SK-N-SH treated with all-trans-retinoic acid at 6 μM for 48 hours (cell line): ENCODE results near the gene ZBTB46.

Source experiments
- ATAC-seq: fragments of 200-7000 bp; cut with Tn5 transposase; 3 replicates; pipeline ENCODE4 v1.9.1; 2020; ENCODE audit warnings: mild to moderate bottlenecking, moderate library complexity
- BACH2 ChIP-seq: fragments of 250-450 bp; sonication (Bioruptor Pico); IDR thresholded peaks from 2 replicates; pipeline ENCODE4 v1.9.0; 2021; ENCODE audit warnings: mild to moderate bottlenecking, borderline replicate concordance
- CREB5 ChIP-seq: fragments of 250-450 bp; sonication (Bioruptor Pico); IDR thresholded peaks from 2 replicates; pipeline ENCODE4 v1.5.1; 2020; ENCODE audit warnings: low read depth, mild to moderate bottlenecking, moderate library complexity
- CSDC2 ChIP-seq: fragments of 250-450 bp; sonication (Bioruptor Pico); IDR thresholded peaks from 2 replicates; pipeline ENCODE4 v1.5.0; 2020; ENCODE audit warnings: mild to moderate bottlenecking, moderate library complexity
- CSRNP3 ChIP-seq: fragments of 250-450 bp; sonication (Bioruptor Pico); IDR thresholded peaks from 2 replicates; pipeline ENCODE4 v1.5.1; 2021; ENCODE audit warnings: mild to moderate bottlenecking, moderate library complexity
- ESRRG ChIP-seq: fragments of 250-450 bp; sonication (Bioruptor Pico); IDR thresholded peaks from 2 replicates; pipeline ENCODE4 v1.6.1; 2021; ENCODE audit warnings: mild to moderate bottlenecking
- GLIS3 ChIP-seq: fragments of 250-450 bp; sonication (Bioruptor Pico); IDR thresholded peaks from 2 replicates; pipeline ENCODE4 v1.5.0; 2020; ENCODE audit warnings: mild to moderate bottlenecking, moderate library complexity
- ISL1 ChIP-seq: fragments of 250-450 bp; sonication (Bioruptor Pico); IDR thresholded peaks from 2 replicates; pipeline ENCODE4 v2.1.2; 2022; ENCODE audit warnings: mild to moderate bottlenecking, moderate library complexity
- OSR1 ChIP-seq: fragments of 250-450 bp; sonication (Bioruptor Pico); IDR thresholded peaks from 2 replicates; pipeline ENCODE4 v1.8.0; 2022; ENCODE audit warnings: moderate library complexity, mild to moderate bottlenecking, inconsistent platforms
- PATZ1 ChIP-seq: fragments of 250-450 bp; sonication (Bioruptor Pico); IDR thresholded peaks from 2 replicates; pipeline ENCODE4 v1.8.0; 2020; ENCODE audit warnings: mild to moderate bottlenecking, moderate library complexity, borderline replicate concordance
- POU6F1 ChIP-seq: fragments of 250-450 bp; sonication (Bioruptor Pico); IDR thresholded peaks from 2 replicates; pipeline ENCODE4 v1.8.0; 2021; ENCODE audit warnings: low read depth, mild to moderate bottlenecking, moderate library complexity, borderline replicate concordance
- PPARA ChIP-seq: fragments of 250-450 bp; sonication (Bioruptor Pico); IDR thresholded peaks from 2 replicates; pipeline ENCODE4 v1.5.0; 2020; ENCODE audit warnings: mild to moderate bottlenecking, borderline replicate concordance
- RARB ChIP-seq: fragments of 250-450 bp; sonication (Bioruptor Pico); IDR thresholded peaks from 2 replicates; pipeline ENCODE4 v1.8.0; 2021; ENCODE audit warnings: mild to moderate bottlenecking, moderate library complexity
- SNAI2 ChIP-seq: fragments of 250-450 bp; sonication (Bioruptor Pico); IDR thresholded peaks from 2 replicates; pipeline ENCODE4 v1.5.0; 2020; ENCODE audit warnings: mild to moderate bottlenecking, moderate library complexity
- TCF4 ChIP-seq: fragments of 250-450 bp; sonication (Bioruptor Pico); IDR thresholded peaks from 2 replicates; pipeline ENCODE4 v1.8.0; 2021; ENCODE audit warnings: mild to moderate bottlenecking, moderate library complexity, borderline replicate concordance
- TOX ChIP-seq: fragments of 250-450 bp; sonication (Bioruptor Pico); IDR thresholded peaks from 2 replicates; pipeline ENCODE4 v1.8.0; 2021; ENCODE audit warnings: mild to moderate bottlenecking, moderate library complexity, borderline replicate concordance
- TSHZ2 ChIP-seq: fragments of 250-450 bp; sonication (Bioruptor Pico); IDR thresholded peaks from 2 replicates; pipeline ENCODE4 v1.5.0; 2020; ENCODE audit warnings: mild to moderate bottlenecking, moderate library complexity
- ZC3H10 ChIP-seq: fragments of 250-450 bp; sonication (Bioruptor Pico); IDR thresholded peaks from 2 replicates; pipeline ENCODE4 v1.5.1; 2021; ENCODE audit warnings: mild to moderate bottlenecking, moderate library complexity
- ZFP3 ChIP-seq: fragments of 250-450 bp; sonication (Bioruptor Pico); IDR thresholded peaks from 2 replicates; pipeline ENCODE4 v1.5.0; 2020; ENCODE audit warnings: mild to moderate bottlenecking, moderate library complexity
- ZFP30 ChIP-seq: fragments of 450-650 bp; formaldehyde crosslinking; IDR thresholded peaks from 2 replicates; pipeline ENCODE4 v1.5.0; 2022; ENCODE audit warnings: mild to moderate bottlenecking, moderate library complexity
- ZNF565 ChIP-seq: fragments of 450-650 bp; formaldehyde crosslinking; conservative IDR thresholded peaks from 2 replicates; pipeline ENCODE4 v1.5.0; 2020; ENCODE audit warnings: low read depth, mild to moderate bottlenecking, moderate library complexity
- ZNF70 ChIP-seq: fragments of 450-650 bp; formaldehyde crosslinking; IDR thresholded peaks from 2 replicates; pipeline ENCODE4 v1.5.0; 2020; ENCODE audit warnings: mild to moderate bottlenecking, moderate library complexity
- ZNF8 ChIP-seq: fragments of 450-650 bp; formaldehyde crosslinking; IDR thresholded peaks from 2 replicates; pipeline ENCODE4 v1.5.0; 2020; ENCODE audit warnings: mild to moderate bottlenecking, moderate library complexity

The ZBTB46 gene

GRCh38 chr20:63711085-63711645 lies 119.9 kb downstream of the ZBTB46 start:
- TF ChIP-seq PATZ1 (CRISPR knock-in tag) (no peak), SNAI2 (CRISPR knock-in tag) (no peak), TCF4 (CRISPR knock-in tag) (no peak), BACH2 (CRISPR knock-in tag) (no peak), CSRNP3 (CRISPR knock-in tag) (no peak), ESRRG (CRISPR knock-in tag) (no peak), ISL1 (CRISPR knock-in tag) (no peak), TSHZ2 (no peak), PPARA (CRISPR knock-in tag) (no peak), ZFP30 (CRISPR knock-in tag) (no peak), TOX (no peak), ZNF70 (no peak), ZNF565 (no peak), ZNF8 (CRISPR knock-in tag) (no peak), CREB5 (CRISPR knock-in tag) (no peak), GLIS3 (no peak), RARB (CRISPR knock-in tag) (no peak), OSR1 (CRISPR knock-in tag) (no peak), CSDC2 (CRISPR knock-in tag) (no peak)
- ATAC-seq, result no peak

- TF ChIP-seq POU6F1, result no peak
- TF ChIP-seq ZNF70, result no peak
- TF ChIP-seq SNAI2 (CRISPR knock-in tag), result no peak
- no peak for TF ChIP-seq ISL1 (CRISPR knock-in tag)
- TF ChIP-seq CSDC2 (CRISPR knock-in tag), result no peak
- TF ChIP-seq ESRRG (CRISPR knock-in tag), result no peak
- no peak for ATAC-seq
Measured at GRCh38 chr20:63709149-63709527, 121.9 kb downstream of the ZBTB46 start.

- no peak for ATAC-seq
- TF ChIP-seq TSHZ2 (no peak), ZFP30 (CRISPR knock-in tag) (no peak), TCF4 (CRISPR knock-in tag) (no peak), ZNF70 (no peak), ZNF8 (CRISPR knock-in tag) (no peak), RARB (CRISPR knock-in tag) (no peak), ESRRG (CRISPR knock-in tag) (no peak), ZFP3 (CRISPR knock-in tag) (no peak), GLIS3 (no peak), CSRNP3 (CRISPR knock-in tag) (no peak), ZC3H10 (CRISPR knock-in tag) (no peak), TOX (no peak), ZNF565 (no peak), CSDC2 (CRISPR knock-in tag) (no peak), ISL1 (CRISPR knock-in tag) (no peak)
Measured at GRCh38 chr20:63708301-63709148, 122.5 kb downstream of the ZBTB46 start.
